Body of pancreas (tissue), 4 donors: ENCODE results near the gene ARHGEF11.

Experiments used
- CTCF ChIP-seq, 7 experiments: fragments of 450-650 bp in 4 of 7; fragments of 200-600 bp in 3 of 7; sonication (generic) in 3 of 7; IDR thresholded peaks; one replicate each; pipeline ENCODE4 v1.5.1; 2016 to 2019; ENCODE audit warnings: antibody characterized with exemption in 7 of 7
- POLR2A ChIP-seq, 3 donors: fragments of 450-650 bp; IDR thresholded peaks; one replicate each; pipeline ENCODE4 v1.6.1; 2016; ENCODE audit warnings: antibody characterized with exemption in 3 of 3, mild to moderate bottlenecking in 2 of 3

GRCh38 chr1:156897078-156897825 lies 148.3 kb downstream of the ARHGEF11 start:
- TF ChIP-seq POLR2A (IDR thresholded peaks at IDR 0.05) (no peak), CTCF (IDR thresholded peaks at IDR 0.05) (no peak)
